ENCODE data around the gene FOXO1.

DNA sequence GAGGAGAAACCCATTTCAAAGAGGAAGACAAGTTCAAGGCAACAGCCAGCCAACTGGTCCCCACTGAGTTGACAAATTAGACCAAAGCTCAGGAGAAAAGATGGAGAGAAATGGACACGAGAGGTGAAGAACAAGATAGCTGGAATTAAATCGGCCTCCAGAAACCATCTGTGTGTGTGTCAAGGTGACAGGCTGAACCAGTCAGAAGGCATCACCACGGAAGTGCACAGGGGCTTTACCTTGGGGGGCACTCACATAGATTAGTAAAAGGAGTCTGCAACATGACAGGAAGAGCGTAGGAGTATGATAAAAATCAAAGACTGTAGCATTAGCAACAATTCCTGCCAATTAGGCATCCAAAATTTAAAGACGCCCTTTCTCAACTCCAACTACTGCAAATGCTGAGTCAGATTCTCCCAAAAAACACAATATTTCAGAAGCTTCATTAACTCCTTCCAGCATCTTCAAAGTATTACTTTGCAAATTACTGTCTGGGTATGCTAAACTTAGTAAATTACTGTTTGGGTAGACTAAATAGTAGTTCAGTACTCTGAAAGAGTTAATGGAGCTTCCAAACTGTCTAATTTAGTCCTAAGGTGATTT is 66.2 kb downstream of the FOXO1 start:
- TF ChIP-seq, protein P1, sequence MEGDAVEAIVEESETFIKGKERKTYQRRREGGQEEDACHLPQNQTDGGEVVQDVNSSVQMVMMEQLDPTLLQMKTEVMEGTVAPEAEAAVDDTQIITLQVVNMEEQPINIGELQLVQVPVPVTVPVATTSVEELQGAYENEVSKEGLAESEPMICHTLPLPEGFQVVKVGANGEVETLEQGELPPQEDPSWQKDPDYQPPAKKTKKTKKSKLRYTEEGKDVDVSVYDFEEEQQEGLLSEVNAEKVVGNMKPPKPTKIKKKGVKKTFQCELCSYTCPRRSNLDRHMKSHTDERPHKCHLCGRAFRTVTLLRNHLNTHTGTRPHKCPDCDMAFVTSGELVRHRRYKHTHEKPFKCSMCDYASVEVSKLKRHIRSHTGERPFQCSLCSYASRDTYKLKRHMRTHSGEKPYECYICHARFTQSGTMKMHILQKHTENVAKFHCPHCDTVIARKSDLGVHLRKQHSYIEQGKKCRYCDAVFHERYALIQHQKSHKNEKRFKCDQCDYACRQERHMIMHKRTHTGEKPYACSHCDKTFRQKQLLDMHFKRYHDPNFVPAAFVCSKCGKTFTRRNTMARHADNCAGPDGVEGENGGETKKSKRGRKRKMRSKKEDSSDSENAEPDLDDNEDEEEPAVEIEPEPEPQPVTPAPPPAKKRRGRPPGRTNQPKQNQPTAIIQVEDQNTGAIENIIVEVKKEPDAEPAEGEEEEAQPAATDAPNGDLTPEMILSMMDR (IDR thresholded peaks at IDR 0.05), result no peak
- no peak for TF ChIP-seq POLR2A (IDR thresholded peaks at IDR 0.05)
